Upper lobe of left lung (tissue), 6 donors: ENCODE results near the gene NUDT2. TPM values are rescaled to one million over a fixed set of nuclear protein-coding genes. Genes with fewer than 3 reads are reported as not detected.
"Not testable (repeated sequence)": the region's sequence is repeated elsewhere in the genome, so short reads cannot be mapped to it uniquely, and the experiment has no call there.

Experiments
- ATAC-seq, 2 donors: fragments of 200-7000 bp; cut with Tn5 transposase; one replicate each; pipeline ENCODE4 v1.9.1; 2022; ENCODE audit warnings: mild to moderate bottlenecking in 2 of 2, moderate library complexity in 2 of 2; ENCODE audit not compliant: low FRiP score in 2 of 2
- DNase-seq, 2 donors: peaks; one replicate each; pipeline ENCODE4 v3.0.0-alpha.2; 2019 to 2020
- H3K27ac ChIP-seq, 4 donors: fragments of 200-600 bp; sonication (generic); one replicate each; pipeline ENCODE4 v1.5.1; 2016 to 2019
- H3K27me3 ChIP-seq, 4 donors: fragments of 200-600 bp; sonication (generic); one replicate each; pipeline ENCODE4 v1.5.1; 2017 to 2019
- H3K36me3 ChIP-seq, 4 donors: fragments of 200-600 bp; sonication (generic); one replicate each; pipeline ENCODE4 v1.5.1; 2016 to 2019
- H3K4me1 ChIP-seq, 4 donors: fragments of 200-600 bp; sonication (generic); one replicate each; pipeline ENCODE4 v1.5.1; 2018 to 2019
- H3K4me3 ChIP-seq, 4 donors: fragments of 200-600 bp; sonication (generic); one replicate each; pipeline ENCODE4 v1.5.1; 2017 to 2019; ENCODE audit warnings: mild to moderate bottlenecking in 2 of 4, moderate library complexity in 1 of 4
- H3K9me3 ChIP-seq, 4 donors: fragments of 200-600 bp; sonication (generic); one replicate each; pipeline ENCODE4 v1.5.1; 2018 to 2019
- CTCF ChIP-seq, 6 experiments: fragments of 450-650 bp in 4 of 6; fragments of 200-600 bp in 2 of 6; sonication (generic) in 2 of 6; IDR thresholded peaks; one replicate each; pipeline ENCODE4 v1.5.1; 2016 to 2019; ENCODE audit warnings: antibody characterized with exemption in 6 of 6
- EP300 ChIP-seq, 4 donors: sonication (generic); formaldehyde crosslinking; IDR thresholded peaks; one replicate each; pipeline ENCODE4 v1.5.1; 2017; ENCODE audit warnings: antibody characterized with exemption in 4 of 4, control low read depth in 2 of 4
- POLR2A ChIP-seq, 4 donors: fragments of 450-650 bp; IDR thresholded peaks; one replicate each; pipeline ENCODE4 v1.5.1; 2016 to 2017; ENCODE audit warnings: antibody characterized with exemption in 4 of 4, mild to moderate bottlenecking in 2 of 4
- POLR2AphosphoS5 ChIP-seq, 2 donors: sonication (generic); formaldehyde crosslinking; IDR thresholded peaks; one replicate each; pipeline ENCODE4 v1.5.1; 2017; ENCODE audit warnings: antibody characterized with exemption in 2 of 2
- WGBS, 2 donors: methylation state at CpG; one replicate each; pipeline ENCODE4 v1.1.5; 2017 to 2018; 5-methylcytosine and 5-hydroxymethylcytosine counted together
- total RNA-seq, 6 donors: library from RNA; depleted of rRNA in 4 of 6; stranded (reverse); fragments of >200 nt in 4 of 6; gene quantifications; one replicate each; pipeline versions ENCODE4 v1.1.0 to v1.2.1, GENCODE V29; 2016 to 2021
- donor health status: DM: no; HTN: no; CAD: no; lungs with moderate emphysema.
- donor health status: DM: no; HTN: yes; CAD: no; lungs with severe emphysema.

The NUDT2 gene
- total RNA-seq, 6 donors from 2014 or later: 4.2 to 17.8 (median 11.2) TPM

- Histone ChIP-seq H3K36me3 (peaks cover 0 to 12% (median 6%) of the 10 kb centered on the region in 4 donors), H3K4me3 (no peak overlapping the region), H3K9me3 (no peaks in the 10 kb centered on the region), H3K27me3 (no peaks in the 10 kb centered on the region), H3K4me1 (peaks cover 0 to 5% (median 2%) of the 10 kb centered on the region in 4 donors), H3K27ac (no peak overlapping the region)
- TF ChIP-seq EP300 (IDR thresholded peaks at IDR 0.05) (no peak), CTCF (IDR thresholded peaks at IDR 0.05) (no peak)
- no peak for ATAC-seq
- no peak for DNase-seq
These were observed 18.4 kb downstream of the NUDT2 start for GRCh38 chr9:34347800-34348158.

- Histone ChIP-seq H3K9me3 (no peaks in the 10 kb centered on the region), H3K27me3 (no peaks in the 10 kb centered on the region), H3K4me1 (peaks cover 0 to 3% (median 0%) of the 10 kb centered on the region in 4 donors), H3K36me3 (no peaks in the 10 kb centered on the region), H3K4me3 (no peak overlapping the region), H3K27ac (no peak overlapping the region)
- DNase-seq (no peak), ATAC-seq (no peak)
- TF ChIP-seq POLR2AphosphoS5 (IDR thresholded peaks at IDR 0.05) (no peak), POLR2A (IDR thresholded peaks at IDR 0.05) (no peak), CTCF (IDR thresholded peaks at IDR 0.05) (no peak), EP300 (IDR thresholded peaks at IDR 0.05) (no peak)
- 94 to 98% methylated on average over 3 of the region's 3 CpGs for WGBS, 2 donors
These were observed 20.0 kb downstream of the NUDT2 start for GRCh38 chr9:34349324-34349723.

- not testable (repeated sequence) for H3K27ac ChIP-seq, H3K4me1 ChIP-seq, H3K36me3 ChIP-seq, H3K27me3 ChIP-seq, H3K4me3 ChIP-seq, DNase-seq, H3K9me3 ChIP-seq, ATAC-seq
- WGBS, 2 donors: 83 to 86% methylated on average over 7 of the region's 7 CpGs
These were observed 22.8 kb downstream of the NUDT2 start for GRCh38 chr9:34352122-34352652.

GRCh38 chr9:34352957-34353356 lies 23.6 kb downstream of the NUDT2 start:
- H3K36me3 ChIP-seq, DNase-seq, ATAC-seq, H3K27me3 ChIP-seq, H3K27ac ChIP-seq, H3K9me3 ChIP-seq, H3K4me1 ChIP-seq, H3K4me3 ChIP-seq: not testable (repeated sequence)
- WGBS, 2 donors: 81 to 96% methylated on average over 1 of the region's 1 CpG

- H3K36me3 ChIP-seq: no peaks in the 10 kb centered on the region
- DNase-seq: no peak
- peaks cover 0 to 7% (median 3%) of the 10 kb centered on the region in 4 donors for H3K4me1 ChIP-seq
- no peaks in the 10 kb centered on the region for H3K9me3 ChIP-seq
- no peak for ATAC-seq
- TF ChIP-seq EP300 (IDR thresholded peaks at IDR 0.05) (no peak), CTCF (IDR thresholded peaks at IDR 0.05) (no peak), POLR2A (IDR thresholded peaks at IDR 0.05) (no peak), POLR2AphosphoS5 (IDR thresholded peaks at IDR 0.05) (no peak)
- 88 to 97% methylated on average over 4 of the region's 4 CpGs for WGBS, 2 donors
- H3K4me3 ChIP-seq: no peak overlapping the region
- H3K27ac ChIP-seq: peak overlapping the region in 1 of 4 donors; percentile 21
- no peaks in the 10 kb centered on the region for H3K27me3 ChIP-seq
These were observed 33.3 kb downstream of the NUDT2 start for GRCh38 chr9:34362614-34363214.

- TF ChIP-seq POLR2AphosphoS5 (IDR thresholded peaks at IDR 0.05) (no peak), POLR2A (IDR thresholded peaks at IDR 0.05) (no peak), EP300 (IDR thresholded peaks at IDR 0.05) (no peak), CTCF (IDR thresholded peaks at IDR 0.05) (no peak)
- Histone ChIP-seq H3K27me3 (no peaks in the 10 kb centered on the region), H3K9me3 (no peaks in the 10 kb centered on the region), H3K27ac (peak overlapping the region in 3 of 4 donors; percentile 21 to 58 (median 48)), H3K36me3 (no peaks in the 10 kb centered on the region), H3K4me3 (no peak overlapping the region), H3K4me1 (peaks cover 0 to 7% (median 3%) of the 10 kb centered on the region in 4 donors)
- no peak for ATAC-seq
- 37 to 43% methylated on average over 13 of the region's 13 CpGs for WGBS, 2 donors
- DNase-seq: no peak
These were observed 34.4 kb downstream of the NUDT2 start for GRCh38 chr9:34363619-34364351.
